Glutamatergic neuron (in vitro differentiated cells): ENCODE data around the gene SLC24A3. TPM values are rescaled to one million over a fixed set of nuclear protein-coding genes. Genes with fewer than 3 reads are reported as not detected.

Experiments
- DNase-seq: peaks from one replicate; pipeline ENCODE4 v3.0.0; 2022
- H3K27ac Mint-ChIP-seq: one replicate; pipeline ENCODE4 v1.8.0; 2020; ENCODE audit warnings: mild to moderate bottlenecking, mixed read lengths, inconsistent platforms; ENCODE audit not compliant: unreplicated experiment
- H3K27me3 Mint-ChIP-seq: one replicate; pipeline ENCODE4 v1.8.0; 2020; ENCODE audit warnings: mild to moderate bottlenecking, moderate library complexity, mixed read lengths, inconsistent platforms; ENCODE audit not compliant: unreplicated experiment
- H3K36me3 Mint-ChIP-seq: one replicate; pipeline ENCODE4 v1.8.0; 2020; ENCODE audit warnings: mild to moderate bottlenecking, mixed read lengths, inconsistent platforms; ENCODE audit not compliant: unreplicated experiment
- H3K4me1 Mint-ChIP-seq: one replicate; pipeline ENCODE4 v1.8.0; 2020; ENCODE audit warnings: mild to moderate bottlenecking, low read depth, mixed read lengths, inconsistent platforms; ENCODE audit not compliant: unreplicated experiment
- H3K4me3 Mint-ChIP-seq: one replicate; pipeline ENCODE4 v1.8.0; 2020; ENCODE audit warnings: mild to moderate bottlenecking, mixed read lengths, inconsistent platforms; ENCODE audit not compliant: unreplicated experiment
- H3K9me3 Mint-ChIP-seq: one replicate; pipeline ENCODE4 v1.8.0; 2020; ENCODE audit warnings: mild to moderate bottlenecking, moderate library complexity, mixed read lengths, inconsistent platforms; ENCODE audit not compliant: unreplicated experiment
- CTCF ChIP-seq: fragments of 200-600 bp; sonication (generic); IDR thresholded peaks from one replicate; pipeline ENCODE4 v1.5.0; 2021; ENCODE audit not compliant: partially characterized antibody, unreplicated experiment
- total RNA-seq: library from RNA; stranded (reverse); fragmentation: NEBNext Ultra II Directional; extraction: Animal tissue kit (Norgen Biotek cat#: 25700); gene quantifications from one replicate; pipeline ENCODE4 v1.2.1, GENCODE V29; 2021; ENCODE audit not compliant: unreplicated experiment

The SLC24A3 gene
- total RNA-seq, 1 donor from 2014 or later = 9.7 TPM

GRCh38 chr20:19491241-19491640 lies 278.8 kb downstream of the SLC24A3 start:
- Mint-ChIP-seq H3K27ac (no peak overlapping the region), H3K27me3 (peaks cover 1% of the 10 kb centered on the region), H3K4me1 (peaks cover 13% of the 10 kb centered on the region)

GRCh38 chr20:19492116-19492515 lies 279.7 kb downstream of the SLC24A3 start:
- Mint-ChIP-seq H3K36me3 (no peaks in the 10 kb centered on the region), H3K9me3 (no peaks in the 10 kb centered on the region), H3K27me3 (peaks cover 1% of the 10 kb centered on the region), H3K4me3 (no peak overlapping the region), H3K27ac (no peak overlapping the region), H3K4me1 (peaks cover 9% of the 10 kb centered on the region)
- DNase-seq = no peak
- no peak for TF ChIP-seq CTCF

More at GRCh38 chr20:19491241-19491640, 278.8 kb downstream of the SLC24A3 start:
- Mint-ChIP-seq H3K36me3 (no peaks in the 10 kb centered on the region), H3K4me3 (no peak overlapping the region), H3K9me3 (no peaks in the 10 kb centered on the region)
- no peak for DNase-seq
- TF ChIP-seq CTCF = no peak

GRCh38 chr20:19492687-19493336 lies 280.4 kb downstream of the SLC24A3 start:
- H3K9me3 Mint-ChIP-seq = no peaks in the 10 kb centered on the region
- H3K4me1 Mint-ChIP-seq = peaks cover 7% of the 10 kb centered on the region
- no peak for TF ChIP-seq CTCF
- H3K27ac Mint-ChIP-seq = no peak overlapping the region
- peaks cover 1% of the 10 kb centered on the region for H3K27me3 Mint-ChIP-seq
- H3K4me3 Mint-ChIP-seq = no peak overlapping the region
- peak; percentile 68 for DNase-seq
- no peaks in the 10 kb centered on the region for H3K36me3 Mint-ChIP-seq

GRCh38 chr20:19493794-19494495 lies 281.5 kb downstream of the SLC24A3 start:
- no peaks in the 10 kb centered on the region for H3K36me3 Mint-ChIP-seq
- H3K9me3 Mint-ChIP-seq = no peaks in the 10 kb centered on the region
- no peak for TF ChIP-seq CTCF
- no peak for DNase-seq
- H3K4me3 Mint-ChIP-seq = no peak overlapping the region
- peaks cover 7% of the 10 kb centered on the region for H3K4me1 Mint-ChIP-seq
- H3K27ac Mint-ChIP-seq = no peak overlapping the region
- H3K27me3 Mint-ChIP-seq = no peaks in the 10 kb centered on the region
